Activated naive CD4-positive, alpha-beta T cell treated with anti-CD3 and anti-CD28 coated beads, Interleukin-2, amount 50 U/mL, for 16 hours (primary cell): ENCODE results near the gene VIPAS39.
"Not testable (repeated sequence)": the region's sequence is repeated elsewhere in the genome, so short reads cannot be mapped to it uniquely, and the experiment has no call there.

ENCODE experiments used
- DNase-seq: peaks from one replicate; pipeline ENCODE4 v3.0.0-alpha.2; 2020

VIPAS39 gene

DNA sequence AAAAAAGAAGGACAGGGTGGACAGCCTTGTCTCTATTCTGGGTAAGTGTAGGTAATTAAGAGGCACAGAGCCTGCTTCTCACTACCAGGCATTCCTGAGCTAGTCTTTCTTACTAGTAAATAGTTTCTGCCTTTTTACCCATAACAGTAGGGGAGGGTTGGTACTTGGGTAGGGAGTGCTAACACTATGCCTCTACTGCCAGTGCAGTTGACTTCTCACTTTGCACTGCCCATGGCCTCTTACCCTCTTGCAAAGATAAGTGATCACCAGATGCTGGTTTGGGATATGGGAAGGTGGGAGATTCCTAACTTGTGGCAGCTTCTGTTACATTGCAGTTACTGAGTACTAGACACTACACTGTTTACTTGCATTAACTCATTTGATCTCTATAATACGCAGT is 12.1 kb upstream of the VIPAS39 start:
- DNase-seq = no peak

DNA sequence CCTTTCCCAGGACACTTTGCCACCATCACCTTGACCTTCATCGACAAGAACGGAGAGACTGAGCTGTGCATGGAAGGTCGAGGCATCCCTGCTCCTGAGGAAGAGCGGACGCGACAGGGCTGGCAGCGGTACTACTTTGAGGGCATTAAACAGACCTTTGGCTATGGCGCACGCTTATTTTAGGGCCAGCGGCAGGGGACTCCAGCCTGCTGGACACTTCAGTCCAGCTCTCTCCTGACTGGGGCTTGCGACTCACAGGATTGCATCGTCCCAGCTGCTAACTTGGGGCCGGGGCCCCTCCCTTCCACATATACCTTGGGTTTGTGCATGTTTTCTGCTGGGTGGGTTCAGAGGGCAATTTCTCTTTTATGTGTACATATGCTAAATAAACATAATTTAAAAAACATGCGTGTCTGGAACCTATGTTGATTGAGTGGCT is 11.7 kb upstream of the VIPAS39 start:
- DNase-seq = no peak

DNA sequence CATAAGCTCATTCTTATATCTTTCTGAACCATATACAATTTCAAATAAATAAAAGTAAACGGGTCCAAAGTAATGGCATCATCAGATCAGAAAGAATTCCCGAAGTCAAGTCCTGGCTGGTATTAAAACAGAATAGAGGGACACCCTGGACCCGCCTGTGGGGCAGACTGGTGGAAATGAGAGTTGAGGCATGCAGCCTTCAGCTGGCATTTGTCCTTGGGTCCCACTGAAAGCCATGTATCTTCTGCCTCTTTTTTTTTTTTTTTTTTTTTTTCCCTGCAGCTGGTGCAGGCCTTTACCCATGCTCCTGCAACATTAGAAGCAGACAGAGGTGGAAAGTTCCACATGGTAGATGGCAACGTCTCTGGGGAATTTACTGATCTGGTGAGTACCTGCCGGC is 10.4 kb upstream of the VIPAS39 start:
- no peak for DNase-seq

DNA sequence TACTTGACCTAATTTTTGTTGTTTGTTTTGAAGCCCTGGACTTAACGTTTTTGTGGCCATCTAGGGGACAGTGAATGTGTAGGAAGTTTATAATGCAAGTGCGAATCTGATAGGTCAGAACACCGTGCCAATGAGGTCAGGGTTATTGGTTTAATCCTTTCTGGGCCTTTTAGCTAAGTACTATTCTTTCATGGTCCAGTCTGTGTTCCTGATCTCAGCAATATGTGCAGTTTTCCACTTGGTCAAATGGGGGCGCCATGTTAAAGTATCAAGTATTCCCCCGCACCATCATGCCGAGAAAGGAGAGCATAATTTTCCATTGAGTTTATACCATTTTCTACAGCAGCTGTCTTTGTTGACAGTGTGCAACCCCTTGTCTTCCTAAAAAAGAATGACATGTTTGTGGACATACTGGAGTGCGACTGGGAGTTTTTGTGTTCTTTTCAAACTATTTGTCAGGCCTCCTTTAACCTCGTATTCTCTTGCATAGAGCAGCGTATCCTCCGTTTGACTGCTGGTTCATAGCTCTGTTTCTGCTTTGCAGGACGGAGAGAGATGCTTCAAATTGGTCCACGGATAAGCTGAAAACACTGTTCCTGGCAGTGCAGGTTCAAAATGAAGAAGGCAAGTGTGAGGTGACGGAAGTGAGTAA is 1.8 kb upstream of the VIPAS39 start:
- peak; percentile 67 for DNase-seq

DNA sequence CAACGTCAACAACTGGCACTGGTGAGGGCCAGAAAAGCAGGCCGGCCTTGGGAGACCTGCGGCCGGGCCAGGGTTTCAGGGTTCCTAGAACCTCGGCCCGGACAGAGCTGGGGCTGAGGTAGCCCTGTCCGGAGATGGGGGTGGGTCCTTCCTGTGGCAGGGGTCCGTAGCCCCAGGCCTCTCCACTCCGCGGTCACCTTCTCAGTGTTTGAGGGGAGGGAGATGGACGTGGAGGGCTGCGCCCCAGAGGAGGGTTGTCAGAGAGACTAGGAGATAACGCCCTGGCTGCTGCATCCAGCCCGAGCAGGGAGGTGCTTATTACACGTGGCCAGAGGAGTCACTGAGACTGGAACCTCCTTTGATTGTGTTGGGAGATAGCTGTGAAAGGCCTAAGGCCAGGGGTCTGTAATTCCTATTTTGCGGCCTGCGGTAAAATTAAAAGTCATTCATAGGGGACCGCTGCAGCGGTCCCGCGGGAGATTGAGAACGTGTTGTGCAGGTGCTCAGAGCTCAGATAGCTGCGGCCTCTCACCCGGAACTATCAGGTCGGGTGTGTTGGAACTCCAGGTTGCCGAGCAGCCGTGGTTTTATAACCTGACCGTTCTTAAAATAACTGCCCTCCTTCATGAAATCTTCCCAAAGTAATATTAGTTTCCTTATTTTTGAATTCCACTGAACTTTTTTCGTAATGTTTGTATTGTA is 999 bp upstream of the VIPAS39 start:
- peak; percentile 36 for DNase-seq

DNA sequence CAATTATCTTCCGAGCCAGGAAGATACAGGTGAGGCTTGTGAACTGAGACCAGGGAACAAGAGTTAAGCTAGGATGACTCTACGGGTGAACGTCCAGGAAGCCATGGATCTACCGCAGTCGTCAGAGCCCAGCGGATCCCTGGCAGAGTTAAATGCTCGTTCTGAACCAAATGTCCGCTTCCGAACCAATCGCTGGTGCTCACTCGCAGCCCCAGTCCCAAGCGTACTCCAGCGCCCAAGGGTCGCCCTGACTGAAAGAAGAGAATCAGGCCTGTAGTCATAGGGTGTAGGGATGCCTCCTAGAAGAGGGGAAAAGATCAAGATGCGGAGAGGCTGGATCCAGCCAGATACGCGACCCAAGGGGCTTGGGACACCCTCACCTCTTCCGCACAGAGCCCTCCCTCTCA is 283 bp downstream of the VIPAS39 start:
- peak; percentile 13 for DNase-seq

DNA sequence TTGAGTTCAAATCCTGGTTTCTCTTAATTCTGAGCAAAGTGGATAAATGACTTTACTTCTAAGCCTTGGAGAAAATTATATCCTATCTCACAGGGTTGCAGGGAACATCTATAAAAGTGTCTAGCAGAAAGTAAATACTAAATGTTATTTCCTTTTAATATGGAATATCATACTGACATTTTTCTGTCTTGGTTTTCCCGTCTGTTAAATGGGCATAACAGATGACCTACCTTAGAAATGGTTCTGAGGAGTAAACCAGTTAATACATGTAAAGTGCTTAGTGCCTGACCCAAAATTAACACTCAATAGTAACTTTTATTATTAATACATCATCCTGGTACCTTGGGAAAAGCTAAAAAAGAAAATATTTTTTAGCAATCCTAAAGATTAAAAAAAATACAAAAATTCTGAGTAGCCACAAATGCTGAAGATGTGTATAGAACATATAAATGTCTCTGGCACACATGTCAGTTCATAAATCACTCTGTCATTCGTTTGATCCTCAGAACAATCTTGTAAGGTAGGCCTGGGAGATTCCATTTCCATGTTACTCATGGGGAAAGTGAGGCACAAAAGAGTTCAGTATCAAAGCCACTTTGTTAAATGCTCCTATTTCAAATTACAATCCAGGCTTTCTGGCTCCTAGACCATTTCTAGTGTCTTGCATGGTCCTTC is 1.3 kb downstream of the VIPAS39 start:
- DNase-seq = no peak

DNA sequence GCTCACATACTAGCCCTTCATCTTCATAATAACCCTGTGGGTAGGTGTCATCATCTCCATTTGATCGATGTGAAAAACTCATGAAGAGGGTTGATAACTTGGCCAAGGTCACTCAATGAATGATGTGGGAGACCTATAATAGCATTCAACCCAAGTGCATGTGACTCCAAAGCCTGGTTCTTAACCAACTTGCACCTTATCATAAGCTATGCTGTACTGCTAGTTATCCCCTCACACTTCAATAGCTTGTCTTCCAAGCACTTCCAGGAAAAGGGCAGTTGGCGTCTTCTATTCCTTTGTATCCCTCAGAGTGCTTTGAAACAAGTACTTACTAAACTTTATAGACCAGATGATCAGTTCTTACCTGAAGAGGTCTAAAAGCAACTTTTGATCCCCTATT is 15.2 kb downstream of the VIPAS39 start:
- no peak for DNase-seq

DNA sequence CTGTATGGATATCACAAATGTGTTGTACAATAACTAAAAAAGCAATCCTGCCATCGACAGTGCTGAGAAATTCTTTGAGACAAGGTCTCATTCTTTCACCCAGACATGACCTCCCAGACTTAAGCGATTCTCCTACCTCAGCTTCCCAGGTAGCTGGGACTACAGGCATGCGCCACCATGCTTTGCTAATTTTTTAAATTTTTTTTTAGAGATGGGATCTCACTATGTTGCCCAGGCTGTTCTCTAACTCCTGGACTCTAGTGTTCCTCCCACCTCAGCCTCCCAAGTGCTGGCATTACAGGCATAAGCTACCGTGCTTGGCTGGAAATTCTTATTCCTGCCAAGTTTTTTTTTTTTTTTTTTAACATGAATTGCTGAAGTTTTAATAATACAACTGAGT is 17.5 kb downstream of the VIPAS39 start:
- no peak for DNase-seq

DNA sequence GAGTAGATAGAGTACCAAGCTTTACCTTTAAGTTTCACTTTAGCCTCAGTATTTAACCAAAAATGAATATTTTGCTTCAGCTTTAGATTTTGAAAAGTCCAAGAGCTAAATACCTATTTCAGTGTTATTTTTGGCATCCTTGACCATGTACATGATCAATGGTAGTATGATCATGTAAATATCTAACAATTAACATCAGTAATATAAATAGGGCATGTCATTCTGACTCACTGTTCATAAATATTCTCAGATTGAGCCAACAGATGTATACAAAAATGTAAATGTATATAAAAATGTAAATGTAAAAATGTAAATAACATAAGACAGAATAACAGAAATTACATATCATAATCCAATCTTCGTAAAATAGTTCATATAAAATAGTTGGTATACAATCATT is 18.8 kb downstream of the VIPAS39 start:
- DNase-seq = no peak

DNA sequence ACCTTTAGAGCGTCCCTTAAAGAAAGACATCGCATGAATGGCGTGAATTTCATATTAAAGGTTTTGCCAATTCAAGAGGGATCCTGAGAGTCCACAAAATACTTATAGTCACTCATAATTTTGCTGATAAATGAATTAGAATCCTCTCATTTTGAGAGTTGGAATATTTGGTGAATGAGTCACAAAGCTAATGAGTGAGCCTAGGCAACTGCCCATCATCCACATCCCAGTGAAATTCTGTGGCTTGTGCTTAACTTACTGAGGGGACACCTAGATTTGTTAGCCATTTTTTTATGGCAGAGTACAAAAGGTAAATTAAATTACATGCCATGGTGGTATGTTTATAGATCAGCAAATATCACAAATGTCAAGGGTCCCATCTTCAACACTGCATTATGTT is 21.4 kb downstream of the VIPAS39 start:
- no peak for DNase-seq

DNA sequence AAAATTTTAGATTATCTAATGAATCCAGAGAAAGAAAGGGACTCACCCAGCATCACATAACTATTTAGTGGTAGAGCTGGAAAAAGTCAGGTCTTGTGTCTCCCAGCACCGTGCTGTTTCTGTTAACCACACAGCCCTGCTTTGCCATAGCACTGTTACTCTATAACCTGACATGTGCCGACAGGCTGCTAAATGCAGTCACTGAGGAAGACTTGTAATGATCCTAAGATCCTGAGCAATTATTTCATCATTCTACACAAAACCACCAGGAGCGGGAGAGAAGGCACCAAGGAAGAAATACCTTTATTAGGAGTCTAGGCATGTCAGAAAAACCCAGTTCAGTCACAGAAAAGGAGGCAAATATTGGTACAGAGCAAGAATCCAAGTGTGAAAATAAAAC is 31.0 kb downstream of the VIPAS39 start:
- no peak for DNase-seq

DNA sequence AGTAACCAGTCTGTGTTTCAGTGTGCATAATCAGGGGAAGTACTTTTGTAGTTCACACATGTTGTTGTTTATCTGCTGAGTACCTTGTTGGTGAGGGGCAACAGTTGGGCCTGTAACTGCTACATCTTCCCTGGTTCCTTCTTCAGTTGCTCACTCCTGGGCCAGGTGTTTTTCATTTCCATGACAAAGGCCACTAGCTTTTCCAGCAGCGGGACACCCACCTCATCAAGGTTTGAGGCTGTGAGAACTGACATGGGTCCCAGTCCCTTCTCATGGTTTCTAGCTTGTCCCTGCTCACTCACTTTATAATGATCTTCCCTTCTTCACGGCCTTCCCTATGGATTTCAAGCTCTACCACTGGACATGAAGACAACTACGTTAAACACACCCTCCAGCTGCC is 32.5 kb downstream of the VIPAS39 start:
- no peak for DNase-seq

DNA sequence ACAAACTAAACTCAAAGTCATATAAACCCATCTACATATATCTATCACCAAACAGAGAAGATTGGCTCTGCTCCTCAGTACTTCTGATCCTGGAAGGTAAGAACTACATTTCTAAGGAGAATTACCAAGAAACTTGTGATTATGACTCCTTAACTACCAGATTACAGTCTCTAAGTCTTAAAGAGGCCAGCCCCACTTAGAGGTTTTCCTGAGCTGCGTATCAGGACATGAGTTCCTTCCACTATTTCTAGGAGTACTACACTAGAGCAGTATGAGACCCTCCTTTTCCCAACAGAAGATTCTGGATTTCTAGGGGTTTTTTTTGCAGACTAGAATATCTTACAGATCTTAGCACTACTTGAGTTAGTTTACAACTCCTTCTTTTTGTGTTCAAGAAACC is 34.0 kb downstream of the VIPAS39 start, which contains the start of gene NOXRED1:
TSS of gene NOXRED1 (minus strand) at position 101 of the 400 bp plus-strand sequence. CDS start 634 bp downstream, outside the sequence.
- no peak for DNase-seq

DNA sequence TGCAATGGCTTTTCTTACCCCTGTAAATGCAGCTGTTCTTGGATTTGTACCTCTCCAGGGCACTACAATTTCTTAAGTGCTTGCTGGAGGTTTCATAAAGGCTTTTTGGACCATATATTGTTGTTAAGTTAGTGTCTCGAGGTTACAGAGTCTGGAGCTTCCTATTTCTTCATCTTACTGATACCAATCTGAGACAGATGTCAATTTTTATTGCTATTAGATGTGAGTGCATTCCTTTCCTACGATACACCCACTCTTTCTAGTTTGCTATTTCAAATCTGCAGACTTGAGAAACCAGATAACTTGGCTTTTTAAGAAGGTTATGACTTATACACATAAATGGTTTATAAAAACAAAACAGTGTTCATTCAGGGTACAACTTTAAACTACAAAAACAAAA is 36.2 kb downstream of the VIPAS39 start:
- no peak for DNase-seq

DNA sequence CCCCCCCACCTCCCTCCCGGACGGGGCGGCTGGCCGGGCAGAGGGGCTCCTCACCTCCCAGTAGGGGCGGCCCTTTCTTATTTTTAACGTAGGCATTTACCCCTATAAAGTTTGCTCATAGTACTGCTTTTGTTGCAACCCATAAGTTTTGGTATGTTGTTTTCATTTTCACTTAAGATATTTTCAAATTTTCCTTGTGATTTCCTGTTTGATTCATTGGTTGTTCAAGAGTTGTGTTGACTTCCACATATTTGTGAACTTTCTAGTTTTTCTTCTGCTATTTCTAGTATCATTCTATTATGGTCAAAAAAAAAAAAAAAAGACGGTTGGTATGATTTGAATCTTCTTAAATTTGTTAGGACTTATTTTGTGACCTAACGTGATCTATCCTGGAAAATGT is 40.6 kb downstream of the VIPAS39 start:
- DNase-seq = no peak

DNA sequence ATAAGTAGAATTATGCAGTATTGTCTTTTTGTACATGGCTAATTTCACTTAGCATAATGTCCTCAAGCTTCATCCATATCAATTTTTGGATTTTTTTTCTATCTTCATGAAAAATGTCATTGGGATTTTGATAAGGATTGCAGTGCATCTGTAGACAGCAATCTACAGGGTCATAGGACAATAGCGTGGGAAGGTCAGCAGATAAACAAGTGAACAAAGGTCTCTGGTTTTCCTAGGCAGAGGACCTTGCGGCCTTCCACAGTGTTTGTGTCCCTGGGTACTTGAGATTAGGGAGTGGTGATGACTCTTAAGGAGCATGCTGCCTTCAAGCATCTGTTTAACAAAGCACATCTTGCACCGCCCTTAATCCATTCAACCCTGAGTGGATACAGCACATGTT is 41.3 kb downstream of the VIPAS39 start:
- DNase-seq = not testable (repeated sequence)

DNA sequence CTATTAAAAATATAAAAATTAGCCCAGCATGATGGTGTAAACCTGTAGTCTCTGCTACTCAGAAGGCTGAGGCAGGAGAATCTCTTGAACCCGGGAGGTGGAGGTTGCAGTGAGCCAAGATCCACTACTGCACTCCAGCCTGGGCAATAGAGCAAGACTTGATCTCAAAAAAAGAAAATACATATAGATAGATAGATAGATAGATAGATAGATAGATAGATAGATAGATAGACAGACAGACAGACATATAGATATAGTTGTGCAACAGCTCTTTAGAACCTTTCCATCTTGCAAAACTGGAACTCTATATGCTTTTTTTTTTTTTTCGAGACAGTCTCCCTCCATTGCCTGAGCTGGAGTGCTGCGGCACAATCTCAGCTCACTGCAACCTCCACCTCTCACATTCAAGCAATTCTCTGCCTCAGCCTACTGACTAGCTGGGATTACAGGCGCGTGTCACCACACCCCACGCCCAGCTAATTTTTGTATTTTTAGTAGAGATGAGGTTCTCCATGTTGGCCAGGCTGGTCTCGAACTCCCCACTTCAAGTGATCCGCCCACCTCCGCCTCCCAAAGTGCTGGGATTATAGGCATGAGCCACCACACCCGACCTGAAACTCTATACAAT is 41.9 kb downstream of the VIPAS39 start:
- DNase-seq = not testable (repeated sequence)

DNA sequence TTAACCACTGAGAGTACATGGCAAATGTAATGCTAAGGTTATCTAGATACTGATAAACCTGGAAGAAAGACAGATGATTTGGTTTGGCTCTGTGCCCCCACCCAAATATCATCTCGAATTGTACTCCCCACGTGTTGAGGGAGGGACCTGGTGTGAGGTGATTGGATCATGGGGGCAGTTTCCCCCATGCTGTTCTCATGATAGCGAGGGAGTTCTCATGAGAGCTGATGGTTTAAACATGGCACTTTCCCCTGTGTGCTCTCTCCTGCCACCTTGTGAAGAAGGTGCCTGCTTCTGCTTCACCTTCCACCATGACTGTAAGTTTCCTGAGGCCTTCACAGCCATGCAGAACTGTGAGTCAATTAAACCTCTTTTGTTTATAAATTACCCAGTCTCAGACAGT is 48.3 kb downstream of the VIPAS39 start:
- no peak for DNase-seq

DNA sequence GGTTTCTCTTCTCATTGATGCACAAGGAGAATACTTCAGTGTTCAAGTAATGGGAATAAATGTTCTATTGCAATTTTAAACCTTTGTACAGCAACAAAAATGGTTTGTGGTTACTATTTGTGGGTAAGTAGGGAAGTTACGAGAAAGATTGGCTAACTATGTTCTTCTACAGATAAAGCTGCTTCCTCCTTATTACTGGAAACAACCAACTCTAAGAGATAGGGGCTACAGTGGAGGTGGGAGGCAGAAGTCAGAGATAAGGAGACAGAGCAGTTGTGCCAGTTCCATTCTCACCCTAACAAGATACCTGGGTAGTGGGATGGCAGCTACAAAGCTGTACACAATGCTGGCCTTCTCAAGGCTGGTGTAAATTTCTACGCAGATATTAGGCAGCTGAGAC is 50.2 kb downstream of the VIPAS39 start:
- no peak for DNase-seq

DNA sequence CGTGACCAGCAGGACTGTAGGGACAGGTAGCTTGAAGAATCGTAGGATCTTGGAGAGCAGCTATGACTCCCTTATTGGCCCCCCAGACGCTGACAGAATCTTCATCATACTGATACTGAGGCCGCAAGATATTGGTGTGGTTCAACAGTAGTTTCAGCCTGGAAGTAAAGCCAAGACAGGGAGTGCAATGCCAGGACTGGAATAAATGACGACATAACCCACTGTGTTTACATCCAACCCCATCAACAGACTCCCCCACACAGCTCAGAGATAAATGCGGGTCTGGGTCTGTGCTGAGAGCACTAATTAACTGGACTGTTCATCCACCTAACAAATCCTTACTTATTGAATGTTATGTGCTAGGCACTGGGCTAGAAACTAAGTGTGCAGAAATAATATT is 50.7 kb downstream of the VIPAS39 start:
- DNase-seq = no peak

DNA sequence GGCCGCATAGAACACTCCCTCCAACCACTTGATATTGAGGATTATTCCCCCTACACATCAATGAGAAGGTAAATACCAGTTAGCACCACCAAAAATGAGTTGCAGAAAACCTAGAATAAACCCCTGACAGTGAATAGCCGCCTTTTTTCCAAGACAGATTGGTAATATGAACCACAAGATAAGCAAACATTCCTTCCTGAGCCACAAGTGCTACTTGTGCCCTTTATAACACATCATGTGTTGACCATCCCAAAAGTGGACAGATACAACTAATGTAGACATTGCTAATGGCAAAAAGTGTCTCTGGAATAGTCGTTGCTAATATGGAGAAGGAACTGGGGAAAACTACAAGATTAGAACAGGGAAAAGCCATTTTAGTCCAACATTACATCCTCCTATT is 51.3 kb downstream of the VIPAS39 start:
- DNase-seq = no peak

DNA sequence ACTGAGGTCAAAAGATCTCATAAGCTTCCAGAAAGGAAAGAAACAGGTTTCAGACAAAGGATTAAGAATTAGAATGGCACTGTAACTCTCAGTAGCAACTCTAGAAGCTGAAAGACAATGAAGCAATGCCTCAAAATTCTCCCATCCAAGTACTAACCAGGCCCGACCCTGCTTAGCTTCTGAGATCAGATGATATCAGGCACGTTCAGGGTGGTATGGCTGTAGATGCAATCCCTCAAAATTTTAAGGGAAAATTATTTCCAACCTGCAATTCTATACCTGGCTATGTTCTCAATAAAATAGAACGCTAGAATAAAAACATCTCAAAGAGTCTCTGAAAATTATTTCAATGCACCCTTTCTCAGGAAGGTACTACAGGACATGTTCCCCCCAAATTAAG is 53.6 kb downstream of the VIPAS39 start:
- no peak for DNase-seq

DNA sequence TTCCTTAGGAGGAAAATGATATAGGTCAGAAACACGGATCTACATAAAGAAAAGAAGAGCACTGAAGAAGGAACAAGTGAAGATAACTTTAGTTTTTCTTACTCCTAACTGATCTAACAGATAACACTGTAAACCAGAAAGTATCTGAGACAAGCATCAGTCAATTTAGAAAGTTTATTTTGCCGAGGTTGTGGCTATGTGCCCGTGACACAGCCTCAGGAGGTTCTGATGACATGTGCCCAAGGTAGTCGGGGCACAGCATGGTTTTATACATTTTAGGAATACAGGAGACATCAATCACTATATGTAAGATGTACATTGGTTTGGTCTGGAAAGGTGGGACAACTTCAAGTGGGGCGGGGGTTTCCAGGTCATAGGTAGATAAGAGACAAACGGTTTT is 57.2 kb downstream of the VIPAS39 start:
- DNase-seq = no peak
